Osteocyte (in vitro differentiated cells): Measurements from ENCODE around the gene ZNF12. TPM values are rescaled to one million over a fixed set of nuclear protein-coding genes. Genes with fewer than 3 reads are reported as not detected.
"Not testable (repeated sequence)": the region's sequence is repeated elsewhere in the genome, so short reads cannot be mapped to it uniquely, and the experiment has no call there.

ENCODE experiments used
- DNase-seq: peaks from one replicate; pipeline ENCODE4 v3.0.0; 2021; ENCODE audit warnings: mixed read lengths; ENCODE audit not compliant: unreplicated experiment; ENCODE audit errors: extremely low spot score
- H3K27ac Mint-ChIP-seq: one replicate; pipeline ENCODE4 v1.8.0; 2021; ENCODE audit warnings: mild to moderate bottlenecking, mixed read lengths; ENCODE audit not compliant: unreplicated experiment
- H3K27me3 Mint-ChIP-seq: one replicate; pipeline ENCODE4 v1.8.0; 2021; ENCODE audit warnings: mixed read lengths; ENCODE audit not compliant: unreplicated experiment
- H3K36me3 Mint-ChIP-seq: one replicate; pipeline ENCODE4 v1.8.0; 2021; ENCODE audit warnings: mixed read lengths; ENCODE audit not compliant: unreplicated experiment
- H3K4me1 Mint-ChIP-seq: one replicate; pipeline ENCODE4 v1.8.0; 2021; ENCODE audit warnings: mixed read lengths; ENCODE audit not compliant: unreplicated experiment
- H3K4me3 Mint-ChIP-seq: one replicate; pipeline ENCODE4 v1.8.0; 2021; ENCODE audit warnings: mild to moderate bottlenecking, moderate library complexity, mixed read lengths; ENCODE audit not compliant: unreplicated experiment
- H3K9me3 Mint-ChIP-seq: one replicate; pipeline ENCODE4 v1.8.0; 2021; ENCODE audit warnings: mixed read lengths; ENCODE audit not compliant: unreplicated experiment
- total RNA-seq: library from RNA; stranded (reverse); gene quantifications from 2 replicates; pipeline ENCODE4 v1.2.1, GENCODE V29; 2021
- TF ChIP-seq, protein P1 (sequence below): fragments of 200-600 bp; sonication (generic); IDR thresholded peaks from 2 replicates; pipeline ENCODE4 v1.5.0; 2021; ENCODE audit warnings: antibody characterized with exemption, mild to moderate bottlenecking, moderate library complexity

Gene ZNF12
- total RNA-seq, 1 donor from 2014 or later = 25.0 TPM

DNA sequence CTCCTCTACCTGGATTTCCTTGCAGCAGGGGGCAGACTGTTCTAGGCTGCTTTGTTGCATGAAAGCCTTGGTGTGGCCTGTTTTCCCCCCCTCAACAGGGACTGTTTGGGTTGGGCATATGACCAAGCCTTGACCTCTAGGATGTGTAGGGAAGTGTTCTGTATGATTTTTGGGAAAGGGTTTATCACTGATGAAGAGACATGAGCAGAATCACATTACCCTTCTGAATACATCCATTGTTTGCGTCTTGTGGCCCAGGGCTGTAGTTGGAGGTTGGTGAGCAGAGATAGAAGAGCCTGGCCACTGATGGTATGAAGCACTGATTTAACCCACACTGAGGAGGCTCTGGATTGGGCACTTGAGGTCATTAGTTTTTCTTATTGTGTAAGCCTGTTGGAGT is 26.6 kb downstream of the ZNF12 start:
- Mint-ChIP-seq H3K4me1 (no peaks in the 10 kb centered on the region), H3K27me3 (no peaks in the 10 kb centered on the region), H3K36me3 (peaks cover 26% of the 10 kb centered on the region), H3K4me3 (no peak overlapping the region), H3K9me3 (peaks cover 46% of the 10 kb centered on the region), H3K27ac (no peak overlapping the region)
- TF ChIP-seq, protein P1, sequence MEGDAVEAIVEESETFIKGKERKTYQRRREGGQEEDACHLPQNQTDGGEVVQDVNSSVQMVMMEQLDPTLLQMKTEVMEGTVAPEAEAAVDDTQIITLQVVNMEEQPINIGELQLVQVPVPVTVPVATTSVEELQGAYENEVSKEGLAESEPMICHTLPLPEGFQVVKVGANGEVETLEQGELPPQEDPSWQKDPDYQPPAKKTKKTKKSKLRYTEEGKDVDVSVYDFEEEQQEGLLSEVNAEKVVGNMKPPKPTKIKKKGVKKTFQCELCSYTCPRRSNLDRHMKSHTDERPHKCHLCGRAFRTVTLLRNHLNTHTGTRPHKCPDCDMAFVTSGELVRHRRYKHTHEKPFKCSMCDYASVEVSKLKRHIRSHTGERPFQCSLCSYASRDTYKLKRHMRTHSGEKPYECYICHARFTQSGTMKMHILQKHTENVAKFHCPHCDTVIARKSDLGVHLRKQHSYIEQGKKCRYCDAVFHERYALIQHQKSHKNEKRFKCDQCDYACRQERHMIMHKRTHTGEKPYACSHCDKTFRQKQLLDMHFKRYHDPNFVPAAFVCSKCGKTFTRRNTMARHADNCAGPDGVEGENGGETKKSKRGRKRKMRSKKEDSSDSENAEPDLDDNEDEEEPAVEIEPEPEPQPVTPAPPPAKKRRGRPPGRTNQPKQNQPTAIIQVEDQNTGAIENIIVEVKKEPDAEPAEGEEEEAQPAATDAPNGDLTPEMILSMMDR = no peak
- no peak for DNase-seq

DNA sequence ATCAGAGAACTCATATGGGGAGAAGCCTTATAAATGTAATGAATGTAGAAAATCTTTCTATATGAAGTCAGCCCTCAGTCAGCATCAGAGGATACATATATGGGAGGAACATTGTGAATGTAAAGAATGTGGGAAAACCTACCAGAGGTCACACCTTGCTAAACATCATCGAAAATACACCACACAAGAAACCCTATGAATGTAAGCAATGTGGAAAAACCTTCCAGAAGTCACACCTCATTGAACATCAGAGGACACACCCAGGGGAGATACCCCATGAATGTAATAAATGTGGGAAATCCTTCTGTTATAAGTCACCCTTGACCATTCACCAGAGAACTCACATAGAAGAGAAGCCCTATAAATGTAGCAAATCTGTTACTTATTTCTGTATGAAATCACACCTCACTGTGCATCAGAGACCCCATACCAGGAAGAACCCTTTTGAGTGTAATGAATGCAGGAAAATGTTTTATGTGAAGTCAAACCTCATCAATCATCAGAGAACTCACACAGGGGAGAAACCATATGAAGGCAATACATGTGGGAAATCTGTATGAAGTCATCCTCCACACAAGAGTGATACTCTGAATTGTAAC is 30.8 kb downstream of the ZNF12 start:
- Mint-ChIP-seq H3K9me3 (peaks cover 48% of the 10 kb centered on the region), H3K4me3 (no peak overlapping the region), H3K27ac (no peak overlapping the region), H3K4me1 (no peaks in the 10 kb centered on the region), H3K27me3 (no peaks in the 10 kb centered on the region), H3K36me3 (peaks cover 11% of the 10 kb centered on the region)
- TF ChIP-seq, protein P1 = no peak
- DNase-seq = no peak

DNA sequence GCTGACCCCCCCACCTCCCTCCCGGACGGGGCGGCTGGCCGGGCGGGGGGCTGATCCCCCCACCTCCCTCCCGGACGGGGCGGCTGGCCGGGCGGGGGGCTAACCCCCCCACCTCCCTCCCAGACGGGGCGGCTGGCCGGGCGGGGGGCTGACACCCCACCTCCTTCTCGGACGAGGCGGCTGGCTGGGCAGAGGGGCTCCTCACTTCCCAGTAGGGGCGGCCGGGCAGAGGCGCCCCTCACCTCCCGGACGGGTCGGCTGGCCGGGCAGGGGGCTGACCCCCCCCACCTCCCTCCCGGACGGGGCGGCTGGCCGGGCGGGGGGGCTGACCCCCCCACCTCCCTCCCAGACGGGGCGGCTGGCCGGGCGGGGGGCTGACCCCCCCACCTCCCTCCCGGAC is 35.9 kb downstream of the ZNF12 start:
- H3K4me1 Mint-ChIP-seq, H3K27me3 Mint-ChIP-seq, H3K27ac Mint-ChIP-seq, H3K4me3 Mint-ChIP-seq, DNase-seq: not testable (repeated sequence)
- Mint-ChIP-seq H3K36me3 (peaks cover 13% of the 10 kb centered on the region), H3K9me3 (peaks cover 51% of the 10 kb centered on the region)

DNA sequence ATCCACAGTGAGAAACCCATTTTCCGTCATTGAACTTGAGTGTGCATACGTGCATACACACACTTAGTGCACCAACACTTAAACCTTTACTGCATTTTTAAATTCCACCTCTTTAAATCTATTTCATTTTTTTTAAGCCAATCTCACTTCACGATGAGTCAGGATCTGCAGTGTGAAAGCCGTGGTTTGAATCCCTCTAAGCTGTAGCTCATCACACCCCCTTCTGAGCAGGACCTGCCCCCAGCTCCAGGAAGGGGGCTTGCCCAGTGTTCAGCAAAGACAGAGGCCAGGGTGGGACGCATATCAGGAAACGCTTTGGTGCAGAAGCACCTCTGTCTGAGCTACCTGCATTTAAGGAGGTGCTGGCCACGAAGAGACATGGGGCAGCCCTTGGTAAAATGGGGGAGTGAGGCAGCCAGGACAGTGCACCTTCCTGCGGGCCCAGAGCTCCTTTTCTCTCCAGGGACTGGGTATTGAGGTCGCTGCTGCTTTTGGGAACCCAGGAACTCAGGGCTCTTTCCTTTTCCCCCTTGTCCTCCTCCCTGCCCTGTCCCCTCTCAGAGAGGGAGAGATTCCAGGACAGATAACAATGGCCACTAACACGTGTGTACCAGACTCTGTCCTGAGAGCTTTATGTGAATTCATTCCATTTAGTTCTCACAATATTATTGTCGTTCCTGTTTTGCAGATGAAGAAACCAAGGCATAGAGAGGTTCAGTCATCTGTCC is 48.0 kb downstream of the ZNF12 start:
- Mint-ChIP-seq H3K4me1 (no peaks in the 10 kb centered on the region), H3K4me3 (no peak overlapping the region), H3K27me3 (no peaks in the 10 kb centered on the region), H3K36me3 (peaks cover 10% of the 10 kb centered on the region), H3K9me3 (no peaks in the 10 kb centered on the region), H3K27ac (no peak overlapping the region)
- TF ChIP-seq, protein P1 = no peak
- DNase-seq = no peak

DNA sequence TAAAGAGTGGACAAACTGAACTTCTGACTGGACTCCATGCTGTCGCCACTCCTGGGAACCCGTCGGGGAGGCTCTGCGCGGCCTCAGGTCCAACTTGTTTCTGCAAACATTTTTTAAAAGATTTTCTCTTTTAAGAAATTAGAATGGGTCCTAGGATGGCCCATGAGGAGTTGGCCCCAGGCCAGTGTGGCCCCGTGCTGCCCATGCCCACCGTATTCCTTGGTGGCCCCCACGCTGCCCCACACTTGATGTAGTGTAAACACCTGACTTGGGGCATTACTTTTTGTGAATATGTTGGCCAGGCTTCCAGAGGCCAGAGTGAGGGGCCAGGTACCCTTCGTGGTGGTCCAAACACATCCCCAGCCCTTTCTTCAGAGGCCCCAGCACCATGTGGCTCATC is 50.3 kb downstream of the ZNF12 start:
- H3K27me3 Mint-ChIP-seq = no peaks in the 10 kb centered on the region
- no peak overlapping the region for H3K27ac Mint-ChIP-seq
- H3K9me3 Mint-ChIP-seq = no peaks in the 10 kb centered on the region
- H3K4me3 Mint-ChIP-seq = no peak overlapping the region
- TF ChIP-seq, protein P1 = no peak
- no peaks in the 10 kb centered on the region for H3K4me1 Mint-ChIP-seq
- no peak for DNase-seq
- H3K36me3 Mint-ChIP-seq = peaks cover 18% of the 10 kb centered on the region
